DOHH2 (cell line): ENCODE data around the gene ANKRD9.

ENCODE experiments used
- H3F3A ChIP-seq: fragments of 200-600 bp; sonication (generic), shearing (Covaris generic); 2 replicates; pipeline ENCODE4 v1.6.0; 2016; ENCODE audit warnings: antibody characterized with exemption, mild to moderate bottlenecking; ENCODE audit not compliant: control insufficient read depth, insufficient read depth
- H3K27ac ChIP-seq: fragments of 200-600 bp; sonication (generic); 2 replicates; pipeline ENCODE4 v1.5.1; 2014; ENCODE audit warnings: low read depth, mild to moderate bottlenecking, low read length, moderate library complexity
- H3K27me3 ChIP-seq: fragments of 200-600 bp; sonication (generic); 2 replicates; pipeline ENCODE4 v1.6.1; 2014; ENCODE audit warnings: mild to moderate bottlenecking, low read length, mixed read lengths; ENCODE audit not compliant: control insufficient read depth
- H3K36me3 ChIP-seq: fragments of 200-600 bp; sonication (generic); 2 replicates; pipeline ENCODE4 v1.6.1; 2014; ENCODE audit warnings: mild to moderate bottlenecking, low read length, moderate library complexity, mixed read lengths; ENCODE audit not compliant: control insufficient read depth
- H3K4me1 ChIP-seq: fragments of 200-600 bp; sonication (generic); 2 replicates; pipeline ENCODE4 v1.6.1; 2014; ENCODE audit warnings: mild to moderate bottlenecking, low read length, mixed read lengths; ENCODE audit not compliant: control insufficient read depth
- H3K4me2 ChIP-seq: fragments of 200-600 bp; sonication (generic); 2 replicates; pipeline ENCODE4 v1.6.0; 2014; ENCODE audit warnings: mild to moderate bottlenecking, low read length, moderate library complexity
- H3K4me3 ChIP-seq: fragments of 200-600 bp; sonication (generic); 2 replicates; pipeline ENCODE4 v1.5.1; 2014; ENCODE audit warnings: mild to moderate bottlenecking, low read length, mixed read lengths
- H3K79me2 ChIP-seq: fragments of 200-600 bp; sonication (generic); 2 replicates; pipeline ENCODE4 v1.6.1; 2014; ENCODE audit warnings: mild to moderate bottlenecking, low read length, mixed read lengths; ENCODE audit not compliant: control insufficient read depth
- H3K9me2 ChIP-seq: fragments of 200-600 bp; sonication (generic); replicated peaks from 2 replicates; pipeline ENCODE4 v1.6.1; 2014; ENCODE audit warnings: mild to moderate bottlenecking, low read length, mixed read lengths; ENCODE audit not compliant: control insufficient read depth
- H3K9me3 ChIP-seq: fragments of 200-600 bp; sonication (generic); 2 replicates; pipeline ENCODE4 v1.6.1; 2014; ENCODE audit warnings: antibody characterized with exemption, low read length, mixed read lengths; ENCODE audit not compliant: control insufficient read depth, insufficient read depth
- H4K20me1 ChIP-seq: fragments of 200-600 bp; sonication (generic); 2 replicates; pipeline ENCODE4 v1.6.0; 2014; ENCODE audit warnings: low read depth, mild to moderate bottlenecking, antibody characterized with exemption, low read length, moderate library complexity; ENCODE audit not compliant: control insufficient read depth, insufficient read depth
- EZH2phosphoT487 ChIP-seq: fragments of 200-600 bp; sonication (generic); IDR thresholded peaks from 2 replicates; pipeline ENCODE4 v1.6.1; 2017; ENCODE audit warnings: borderline replicate concordance, mild to moderate bottlenecking, antibody characterized with exemption, low read length, moderate library complexity, mixed read lengths
- TF ChIP-seq, protein P1 (sequence below): fragments of 200-600 bp; sonication (generic); IDR thresholded peaks from one replicate; pipeline ENCODE4 v1.5.1; 2014; ENCODE audit warnings: antibody characterized with exemption, mild to moderate bottlenecking, low read depth, low read length; ENCODE audit not compliant: poor library complexity, severe bottlenecking

ANKRD9 gene

DNA sequence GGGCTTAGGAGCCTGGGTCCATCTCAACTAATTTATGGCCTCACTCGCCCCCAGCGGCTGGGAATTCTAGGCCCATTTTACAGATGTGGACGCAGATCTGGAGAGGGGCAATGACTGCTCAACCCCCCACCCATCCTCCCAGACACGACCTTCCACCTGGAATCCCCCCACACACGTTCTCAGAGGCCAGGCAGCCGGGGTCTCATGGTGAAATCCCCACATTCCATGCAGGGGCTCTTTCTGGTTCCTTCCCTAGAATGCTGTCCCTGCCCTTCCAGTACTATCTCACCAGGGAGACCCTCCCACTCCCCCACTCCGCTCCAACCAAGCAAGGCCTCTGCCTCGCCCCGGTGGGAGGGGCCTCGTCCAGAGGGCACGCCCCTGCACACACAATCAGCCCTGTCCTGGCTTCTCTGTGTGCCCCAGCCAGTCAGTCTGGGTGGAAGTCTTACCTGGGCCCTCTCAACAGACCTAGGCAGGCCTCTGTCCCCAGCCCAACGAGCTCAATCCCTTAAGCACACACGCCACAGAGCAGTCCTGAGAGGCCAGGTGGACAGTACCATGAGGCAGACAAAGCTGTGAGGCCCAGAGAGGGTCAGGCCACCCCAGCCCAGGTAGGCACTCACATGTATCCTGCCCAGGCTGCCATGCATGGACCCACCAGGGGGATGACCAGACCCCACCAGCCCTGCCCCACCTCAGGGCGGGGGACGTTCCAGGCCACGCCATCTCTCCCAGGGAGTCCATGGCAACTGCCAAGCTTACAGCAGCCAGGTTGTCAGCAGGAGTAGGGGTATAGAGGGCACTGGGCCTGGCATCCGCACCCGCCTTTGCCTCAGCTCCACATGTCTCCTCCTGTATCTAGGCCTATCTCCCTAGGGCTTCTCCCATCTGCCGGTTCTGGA lies 1.3 kb upstream of the ANKRD9 start:
- TF ChIP-seq, protein P1, sequence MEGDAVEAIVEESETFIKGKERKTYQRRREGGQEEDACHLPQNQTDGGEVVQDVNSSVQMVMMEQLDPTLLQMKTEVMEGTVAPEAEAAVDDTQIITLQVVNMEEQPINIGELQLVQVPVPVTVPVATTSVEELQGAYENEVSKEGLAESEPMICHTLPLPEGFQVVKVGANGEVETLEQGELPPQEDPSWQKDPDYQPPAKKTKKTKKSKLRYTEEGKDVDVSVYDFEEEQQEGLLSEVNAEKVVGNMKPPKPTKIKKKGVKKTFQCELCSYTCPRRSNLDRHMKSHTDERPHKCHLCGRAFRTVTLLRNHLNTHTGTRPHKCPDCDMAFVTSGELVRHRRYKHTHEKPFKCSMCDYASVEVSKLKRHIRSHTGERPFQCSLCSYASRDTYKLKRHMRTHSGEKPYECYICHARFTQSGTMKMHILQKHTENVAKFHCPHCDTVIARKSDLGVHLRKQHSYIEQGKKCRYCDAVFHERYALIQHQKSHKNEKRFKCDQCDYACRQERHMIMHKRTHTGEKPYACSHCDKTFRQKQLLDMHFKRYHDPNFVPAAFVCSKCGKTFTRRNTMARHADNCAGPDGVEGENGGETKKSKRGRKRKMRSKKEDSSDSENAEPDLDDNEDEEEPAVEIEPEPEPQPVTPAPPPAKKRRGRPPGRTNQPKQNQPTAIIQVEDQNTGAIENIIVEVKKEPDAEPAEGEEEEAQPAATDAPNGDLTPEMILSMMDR, result no peak
- no peak for TF ChIP-seq EZH2phosphoT487
- Histone ChIP-seq H3K27ac (no peak overlapping the region), H4K20me1 (no peaks in the 10 kb centered on the region)

GRCh38 chr14:102508774-102509745 lies 516 bp downstream of the ANKRD9 start:
- H4K20me1 ChIP-seq, result no peaks in the 10 kb centered on the region
- no peaks in the 10 kb centered on the region for H3K36me3 ChIP-seq
- no peaks in the 10 kb centered on the region for H3K9me3 ChIP-seq
- H3K79me2 ChIP-seq, result no peaks in the 10 kb centered on the region
- H3K4me2 ChIP-seq, result peak overlapping the region; percentile 45; the same call in 1 of the 2 replicates
- peak overlapping the region; percentile 43; the same call in 1 of the 2 replicates for H3K4me3 ChIP-seq
- no peaks in the 10 kb centered on the region for H3K9me2 ChIP-seq
- H3F3A ChIP-seq, result no peaks in the 10 kb centered on the region
- H3K27ac ChIP-seq, result no peak overlapping the region
- TF ChIP-seq EZH2phosphoT487, result no peak
- TF ChIP-seq, protein P1, result no peak
- H3K4me1 ChIP-seq, result peaks cover 13% of the 10 kb centered on the region
- no peaks in the 10 kb centered on the region for H3K27me3 ChIP-seq

More for the DNA sequence above, 1.3 kb upstream of the ANKRD9 start:
- no peaks in the 10 kb centered on the region for H3K79me2 ChIP-seq
- H3K9me3 ChIP-seq, result no peaks in the 10 kb centered on the region
- H3K36me3 ChIP-seq, result no peaks in the 10 kb centered on the region
- H3K27me3 ChIP-seq, result no peaks in the 10 kb centered on the region
- no peaks in the 10 kb centered on the region for H3F3A ChIP-seq
- peaks cover 13% of the 10 kb centered on the region for H3K4me1 ChIP-seq
- H3K4me2 ChIP-seq, result peak overlapping the region; percentile 100
- peak overlapping the region; percentile 81 for H3K4me3 ChIP-seq
- no peaks in the 10 kb centered on the region for H3K9me2 ChIP-seq

DNA sequence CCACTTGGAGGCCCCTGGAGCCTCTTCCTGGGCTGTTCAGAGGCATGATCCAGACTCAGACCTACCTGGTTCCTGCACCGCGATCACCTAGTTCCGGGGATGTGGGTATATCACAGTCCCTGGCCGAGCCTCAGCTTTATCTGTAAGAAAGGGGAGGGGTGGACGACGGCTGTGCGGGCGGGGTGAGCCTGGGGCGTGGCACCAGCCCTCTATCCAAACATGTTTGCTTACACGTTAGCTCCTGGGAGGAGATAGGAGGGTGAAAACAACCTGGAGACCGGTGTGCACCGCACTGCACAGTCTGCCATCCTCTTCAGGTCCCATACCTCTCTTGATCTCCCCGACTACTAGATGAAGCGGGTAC lies 1.2 kb downstream of the ANKRD9 start:
- Histone ChIP-seq H3K79me2 (no peaks in the 10 kb centered on the region), H3K4me1 (peaks cover 13% of the 10 kb centered on the region), H3K9me3 (no peaks in the 10 kb centered on the region), H3K27me3 (no peaks in the 10 kb centered on the region), H3F3A (no peaks in the 10 kb centered on the region), H3K27ac (no peak overlapping the region), H4K20me1 (no peaks in the 10 kb centered on the region), H3K36me3 (no peaks in the 10 kb centered on the region), H3K4me2 (no peak overlapping the region; the same call in 1 of the 2 replicates), H3K4me3 (no peak overlapping the region), H3K9me2 (no peaks in the 10 kb centered on the region)
- no peak for TF ChIP-seq EZH2phosphoT487
- TF ChIP-seq, protein P1, result no peak
